HCT116 (cell line): ENCODE data around the gene GRIK4. TPM values are rescaled to one million over a fixed set of nuclear protein-coding genes. Genes with fewer than 3 reads are reported as not detected.

Source experiments
- ATAC-seq: fragments of 200-7000 bp; cut with Tn5 transposase; 2 replicates; pipeline ENCODE4 v1.9.1; 2020; ENCODE audit warnings: mild to moderate bottlenecking, moderate library complexity
- BruUV-seq: library from RNA; stranded (reverse); fragments of 400-500 nt; replicated peaks from 2 replicates; lab custom pipeline; 2021; lab: Mats Ljungman, UMichigan
- CTCF ChIA-PET: fragments of 300-600 bp; sonication (Branson Sonifier 250); formaldehyde crosslinking; loops from one replicate; lab custom pipeline; 2021; ENCODE audit warnings: antibody characterized with exemption; lab: Charles Lee
- POLR2A ChIA-PET: fragments of 300-600, 350-600 bp; sonication (Branson Sonifier 250); formaldehyde crosslinking; loops from one replicate; lab custom pipeline; 2021; ENCODE audit warnings: antibody characterized with exemption; lab: Charles Lee
- RAD21 ChIA-PET, 2 experiments: fragments of 300-600 bp; sonication (Branson Sonifier 250); formaldehyde crosslinking; loops; one replicate each; lab custom pipeline; 2023; ENCODE audit warnings: low total read pairs in 2 of 2; ENCODE audit not compliant: uncharacterized antibody in 2 of 2, unreplicated experiment in 2 of 2, low non-redundant PET in 1 of 2; lab: Charles Lee
- DNase-seq: peaks from one replicate; pipeline ENCODE4 v3.0.0-alpha.2; 2010; ENCODE audit warnings: low read depth, low spot score
- H2AFZ ChIP-seq: fragments of 200-600 bp; shearing (Covaris generic), sonication (generic); 2 replicates; pipeline ENCODE4 v1.6.1; 2017; ENCODE audit warnings: low read depth, mixed run types, mixed read lengths, antibody characterized with exemption, low read length; ENCODE audit not compliant: poor library complexity, severe bottlenecking
- H3K27ac ChIP-seq: 2 replicates; pipeline ENCODE4 v1.5.1; 2012; ENCODE audit warnings: low read depth, low read length
- H3K27me3 ChIP-seq: fragments of 200-600 bp; sonication (generic); 2 replicates; pipeline ENCODE4 v1.6.1; 2016; ENCODE audit warnings: mixed run types, low read length, mixed read lengths; ENCODE audit not compliant: insufficient read depth
- H3K36me3 ChIP-seq, 2 experiments: fragments of 200-500 bp in 1 of 2; fragments of 200-600 bp in 1 of 2; sonication (Bioruptor generic) in 1 of 2; sonication (generic) in 1 of 2; 2 replicates each; pipeline versions ENCODE4 v1.5.1 to v1.6.1; 2014 to 2016; ENCODE audit warnings: low read length in 2 of 2, inconsistent platforms in 1 of 2, mixed read lengths in 1 of 2, mixed run types in 1 of 2; ENCODE audit not compliant: insufficient read depth in 2 of 2, control insufficient read depth in 1 of 2
- H3K4me1 ChIP-seq, 2 experiments: fragments of 200-600 bp in 1 of 2; sonication (generic) in 1 of 2; 2 replicates each; pipeline versions ENCODE4 v1.5.1 to v1.6.1; 2012 to 2017; ENCODE audit warnings: low read length in 2 of 2, inconsistent platforms in 1 of 2, mild to moderate bottlenecking in 1 of 2, mixed read lengths in 1 of 2, mixed run types in 1 of 2, moderate library complexity in 1 of 2; ENCODE audit not compliant: insufficient read depth in 2 of 2, control insufficient read depth in 1 of 2
- H3K4me2 ChIP-seq: fragments of 200-600 bp; sonication (generic); 2 replicates; pipeline ENCODE4 v1.6.1; 2017; ENCODE audit warnings: mixed run types, low read length, mixed read lengths
- H3K4me3 ChIP-seq, 2 experiments: fragments of 200-600 bp in 1 of 2; sonication (generic) in 1 of 2; replicated peaks in 1 of 2; 2 replicates each; pipeline ENCODE4 v1.5.1; 2011 to 2016; ENCODE audit warnings: low read length in 2 of 2, control low read depth in 1 of 2, low read depth in 1 of 2, mild to moderate bottlenecking in 1 of 2, mixed read lengths in 1 of 2, mixed run types in 1 of 2
- H3K79me2 ChIP-seq: fragments of 200-600 bp; sonication (generic); 2 replicates; pipeline ENCODE4 v1.6.1; 2017; ENCODE audit warnings: mild to moderate bottlenecking, mixed run types, low read length, moderate library complexity, mixed read lengths; ENCODE audit not compliant: insufficient read depth
- H3K9ac ChIP-seq: fragments of 200-600 bp; sonication (generic); 2 replicates; pipeline ENCODE4 v1.6.1; 2016; ENCODE audit warnings: low read length, mixed read lengths
- H3K9me2 ChIP-seq: fragments of 200-600 bp; sonication (generic), shearing (Covaris generic); 2 replicates; pipeline ENCODE4 v1.6.1; 2017; ENCODE audit warnings: mixed run types, mild to moderate bottlenecking, moderate library complexity; ENCODE audit not compliant: insufficient read depth
- H3K9me3 ChIP-seq, 2 experiments: fragments of 200-500 bp in 1 of 2; fragments of 200-600 bp in 1 of 2; sonication (Bioruptor generic) in 1 of 2; sonication (generic) in 1 of 2; 2 replicates each; pipeline ENCODE4 v1.6.1; 2014 to 2017; ENCODE audit warnings: low read length in 2 of 2, mixed read lengths in 2 of 2, inconsistent platforms in 1 of 2, low read depth in 1 of 2, mild to moderate bottlenecking in 1 of 2, mixed run types in 1 of 2, moderate library complexity in 1 of 2; ENCODE audit not compliant: control insufficient read depth in 1 of 2, insufficient read depth in 1 of 2
- H4K20me1 ChIP-seq: fragments of 200-600 bp; sonication (generic), shearing (Covaris generic); 2 replicates; pipeline ENCODE4 v1.6.1; 2017; ENCODE audit warnings: mixed run types, mild to moderate bottlenecking, moderate library complexity; ENCODE audit not compliant: insufficient read depth
- ATF3 ChIP-seq: IDR thresholded peaks from 2 replicates; pipeline ENCODE4 v1.6.1; 2012
- CBX3 ChIP-seq: IDR thresholded peaks from 2 replicates; pipeline ENCODE4 v1.6.1; 2012; ENCODE audit warnings: low read depth
- CTCF ChIP-seq, 3 experiments: fragments of 200-600 bp in 1 of 3; sonication (generic) in 1 of 3; IDR thresholded peaks in 2 of 3; conservative IDR thresholded peaks in 1 of 3; 2 replicates each; pipeline ENCODE4 v1.5.1; 2012 to 2017; ENCODE audit warnings: low read depth in 2 of 3, low read length in 2 of 3, antibody characterized with exemption in 1 of 3, borderline replicate concordance in 1 of 3, control low read depth in 1 of 3, mild to moderate bottlenecking in 1 of 3, mixed read lengths in 1 of 3, mixed run types in 1 of 3, moderate library complexity in 1 of 3; ENCODE audit not compliant: insufficient read depth in 1 of 3
- EGR1 ChIP-seq: IDR thresholded peaks from 2 replicates; pipeline ENCODE4 v1.6.1; 2012; ENCODE audit warnings: low read depth
- ELF1 ChIP-seq: IDR thresholded peaks from 2 replicates; pipeline ENCODE4 v1.6.1; 2012; ENCODE audit warnings: low read depth, borderline replicate concordance
- EZH2 ChIP-seq: fragments of 200-600 bp; sonication (generic); IDR thresholded peaks from 2 replicates; pipeline ENCODE4 v1.6.1; 2017; ENCODE audit warnings: antibody characterized with exemption, mixed run types
- JUND ChIP-seq: IDR thresholded peaks from 2 replicates; pipeline ENCODE4 v1.6.1; 2012
- MAX ChIP-seq: IDR thresholded peaks from 2 replicates; pipeline ENCODE4 v1.6.1; 2012
- POLR2A ChIP-seq: IDR thresholded peaks from 2 replicates; pipeline ENCODE4 v1.7.0; 2011; ENCODE audit warnings: borderline replicate concordance; ENCODE audit not compliant: insufficient read depth, insufficient read length; ENCODE audit errors: extremely low read depth
- POLR2AphosphoS5 ChIP-seq: IDR thresholded peaks from 2 replicates; pipeline ENCODE4 v1.6.1; 2011; ENCODE audit warnings: mild to moderate bottlenecking, low read depth, low read length, moderate library complexity
- RAD21 ChIP-seq: IDR thresholded peaks from 2 replicates; pipeline ENCODE4 v1.6.1; 2012; ENCODE audit warnings: low read depth, mild to moderate bottlenecking
- REST ChIP-seq: IDR thresholded peaks from 2 replicates; pipeline ENCODE4 v1.6.1; 2012; ENCODE audit warnings: low read depth
- SIN3A ChIP-seq: IDR thresholded peaks from 2 replicates; pipeline ENCODE4 v1.6.1; 2012; ENCODE audit warnings: low read depth
- SRF ChIP-seq: IDR thresholded peaks from 2 replicates; pipeline ENCODE4 v1.6.1; 2012; ENCODE audit warnings: low read depth
- TCF7L2 ChIP-seq: IDR thresholded peaks from 2 replicates; pipeline ENCODE4 v1.7.0; 2011; ENCODE audit warnings: borderline replicate concordance, inconsistent platforms; ENCODE audit not compliant: insufficient read depth, insufficient read length; ENCODE audit errors: extremely low read depth
- ZFX ChIP-seq: fragments of 450-650 bp; IDR thresholded peaks from 2 replicates; pipeline ENCODE4 v1.6.1; 2017
- intact Hi-C: fragments of 100-400 bp; cut with micrococcal nuclease; formaldehyde crosslinking; loops from 2 replicates; pipeline ENCODE4 v1.10.0; 2022
- total RNA-seq: library from RNA; stranded (reverse); gene quantifications from one replicate; pipeline ENCODE4 v1.2.1, GENCODE V29; 2021; ENCODE audit not compliant: unreplicated experiment

The GRIK4 gene
- total RNA-seq, 1 experiment from 2014 or later = 0.52 TPM

GRCh38 chr11:120637131-120637530 is 125.6 kb downstream of the GRIK4 start:
- no peaks in the 10 kb centered on the region for H3K27me3 ChIP-seq
- ATAC-seq (no peak), DNase-seq (no peak)
- no peaks in the 10 kb centered on the region for H3K79me2 ChIP-seq
- no peaks in the 10 kb centered on the region for H4K20me1 ChIP-seq
- H3K4me1 ChIP-seq = no peaks in the 10 kb centered on the region
- CTCF ChIA-PET = interaction anchor here (0.7 to 1.3 kb wide), 2 partner anchors 23 to 48 kb away, joined by 3 read pairs; no protein-coding TSS in a partner anchor
- no peaks in the 10 kb centered on the region for H3K9me2 ChIP-seq
- no peaks in the 10 kb centered on the region for H3K36me3 ChIP-seq
- POLR2A ChIA-PET = no interaction called here
- H2AFZ ChIP-seq = no peak overlapping the region
- H3K9ac ChIP-seq = no peak overlapping the region
- H3K4me3 ChIP-seq = no peak overlapping the region
- no peaks in the 10 kb centered on the region for H3K9me3 ChIP-seq
- BruUV-seq = no TSS peak
- H3K4me2 ChIP-seq = no peak overlapping the region
- no peak for TF ChIP-seq JUND
- no peak for TF ChIP-seq EGR1
- no peak for TF ChIP-seq SRF
- no peak overlapping the region for H3K27ac ChIP-seq
- intact Hi-C loops = no loop called here
- RAD21 ChIA-PET = no interaction called here

- no peak overlapping the region for H3K27ac ChIP-seq
- H3K4me2 ChIP-seq = no peak overlapping the region
- no peaks in the 10 kb centered on the region for H3K9me3 ChIP-seq
- CTCF ChIA-PET = no interaction called here
- no peaks in the 10 kb centered on the region for H4K20me1 ChIP-seq
- no peak overlapping the region for H3K9ac ChIP-seq
- intact Hi-C loops = no loop called here
- no peaks in the 10 kb centered on the region for H3K79me2 ChIP-seq
- no TSS peak for BruUV-seq
- ATAC-seq = no peak
- no peaks in the 10 kb centered on the region for H3K9me2 ChIP-seq
- H3K4me3 ChIP-seq = no peak overlapping the region
- peaks cover 16% of the 10 kb centered on the region; the same call in 1 of the 2 replicates for H3K27me3 ChIP-seq
- no peak overlapping the region for H2AFZ ChIP-seq
- RAD21 ChIA-PET = no interaction called here
- no peaks in the 10 kb centered on the region for H3K4me1 ChIP-seq
- no peak for DNase-seq
- POLR2A ChIA-PET = no interaction called here
- no peaks in the 10 kb centered on the region for H3K36me3 ChIP-seq
- TF ChIP-seq REST (no peak), SIN3A (no peak), ZFX (no peak), JUND (no peak), EZH2 (no peak), ELF1 (no peak), POLR2A (no peak), TCF7L2 (no peak), CBX3 (no peak), POLR2AphosphoS5 (no peak), CTCF (IDR thresholded peaks at IDR 0.05 in 2 of 3, conservative IDR thresholded peaks at IDR 0.05 in 1 of 3; ENCODE audit: borderline replicate concordance in 1 of 3, insufficient read depth in 1 of 3, low read depth in 2 of 3, low read length in 2 of 3) (no peak), ATF3 (no peak), MAX (no peak), RAD21 (no peak)
Observed at GRCh38 chr11:120642196-120642894, 130.8 kb downstream of the GRIK4 start.
